ENCODE measurements around the gene PSMA7. TPM values are rescaled to one million over a fixed set of nuclear protein-coding genes. Genes with fewer than 3 reads are reported as not detected.
A peak's percentile ranks its signal among the peaks of the same experiment; 100 is the strongest.

PSMA7 gene
- total RNA-seq, 4 donors from 2014 or later: 154 to 241 (median 234) TPM

GRCh38 chr20:62104234-62104789 is 38.9 kb downstream of the PSMA7 start:
- TF ChIP-seq POLR2A (IDR thresholded peaks at IDR 0.05): no peak
- no peak for TF ChIP-seq EP300 (IDR thresholded peaks at IDR 0.05; ENCODE audit: low read depth)
- TF ChIP-seq POLR2AphosphoS5 (IDR thresholded peaks at IDR 0.05): no peak
- TF ChIP-seq CTCF (IDR thresholded peaks at IDR 0.05): no peak
- WGBS, 2 donors (ENCODE audit: low coverage in 1 of 2): 46% methylated on average over 15 of the region's 15 CpGs; no CpG with 5 or more reads in 1 of the 2 donors
- peaks cover 22 to 31% of the 10 kb centered on the region in 2 donors for H3K9me3 ChIP-seq

GRCh38 chr20:62103508-62104233 is 39.5 kb downstream of the PSMA7 start:
- intact Hi-C loops (cut with DNase I; ENCODE audit: low total_unique reads) (no loop called here), in situ Hi-C loops (cut with MboI; ENCODE audit: low pct_ligation_motif_present in 1 of 4, low pct_unique_long_range_greater_than_20kb in 1 of 4, low sequenced_read_pairs in 3 of 4) (no loop called here)
- peaks cover 8% of the 10 kb centered on the region for H3K27me3 ChIP-seq
- peaks cover 0 to 13% (median 9%) of the 10 kb centered on the region in 4 donors for H3K4me1 ChIP-seq
- peaks cover 18 to 25% of the 10 kb centered on the region in 2 donors for H3K9me3 ChIP-seq
- no peak overlapping the region for H3K4me3 ChIP-seq
- no peak for DNase-seq
- no peak overlapping the region for H3K27ac ChIP-seq
- WGBS, 2 donors (ENCODE audit: low coverage in 1 of 2): 85% methylated on average over 21 of the region's 21 CpGs; no CpG with 5 or more reads in 1 of the 2 donors
- TF ChIP-seq EP300 (IDR thresholded peaks at IDR 0.05; ENCODE audit: low read depth): no peak
- TF ChIP-seq CTCF (IDR thresholded peaks at IDR 0.05): no peak
- no peak for TF ChIP-seq POLR2A (IDR thresholded peaks at IDR 0.05)
- no peak for TF ChIP-seq POLR2AphosphoS5 (IDR thresholded peaks at IDR 0.05)
- H3K36me3 ChIP-seq: no peaks in the 10 kb centered on the region

More at GRCh38 chr20:62104234-62104789, 38.9 kb downstream of the PSMA7 start:
- intact Hi-C loops (cut with DNase I; ENCODE audit: low total_unique reads): no loop called here
- Histone ChIP-seq H3K27me3 (peaks cover 8% of the 10 kb centered on the region), H3K4me3 (no peak overlapping the region), H3K36me3 (no peaks in the 10 kb centered on the region), H3K27ac (peak overlapping the region in 1 of 4 donors; percentile 34), H3K4me1 (peaks cover 0 to 13% (median 9%) of the 10 kb centered on the region in 4 donors)
- DNase-seq: no peak
- in situ Hi-C loops (cut with MboI; ENCODE audit: low pct_ligation_motif_present in 1 of 4, low pct_unique_long_range_greater_than_20kb in 1 of 4, low sequenced_read_pairs in 3 of 4): no loop called here

- no peak for DNase-seq
- peaks cover 0 to 13% (median 9%) of the 10 kb centered on the region in 4 donors for H3K4me1 ChIP-seq
- in situ Hi-C loops (cut with MboI; ENCODE audit: low pct_ligation_motif_present in 1 of 4, low pct_unique_long_range_greater_than_20kb in 1 of 4, low sequenced_read_pairs in 3 of 4): no loop called here
- no peak overlapping the region for H3K27ac ChIP-seq
- intact Hi-C loops (cut with DNase I; ENCODE audit: low total_unique reads): no loop called here
- TF ChIP-seq CTCF (IDR thresholded peaks at IDR 0.05) (no peak), POLR2AphosphoS5 (IDR thresholded peaks at IDR 0.05) (no peak), EP300 (IDR thresholded peaks at IDR 0.05; ENCODE audit: low read depth) (no peak), POLR2A (IDR thresholded peaks at IDR 0.05) (no peak)
- 89 to 90% methylated on average over 3 to 4 of the region's 4 CpGs for WGBS, 2 donors (ENCODE audit: low coverage in 1 of 2)
- peaks cover 8% of the 10 kb centered on the region for H3K27me3 ChIP-seq
- H3K36me3 ChIP-seq: no peaks in the 10 kb centered on the region
- H3K9me3 ChIP-seq: peaks cover 0 to 5% of the 10 kb centered on the region in 2 donors
- H3K4me3 ChIP-seq: no peak overlapping the region
Observed at GRCh38 chr20:62101078-62101477, 42.1 kb downstream of the PSMA7 start.

- DNase-seq: no peak
- Histone ChIP-seq H3K9me3 (peaks cover 0 to 5% of the 10 kb centered on the region in 2 donors), H3K27me3 (peaks cover 8% of the 10 kb centered on the region), H3K36me3 (no peaks in the 10 kb centered on the region), H3K4me1 (no peaks in the 10 kb centered on the region), H3K4me3 (no peak overlapping the region), H3K27ac (no peak overlapping the region)
- 84% methylated on average over 14 of the region's 16 CpGs; no CpG with 5 or more reads in 1 of the 2 donors for WGBS, 2 donors (ENCODE audit: low coverage in 1 of 2)
- TF ChIP-seq EP300 (IDR thresholded peaks at IDR 0.05; ENCODE audit: low read depth) (no peak), POLR2AphosphoS5 (IDR thresholded peaks at IDR 0.05) (no peak), POLR2A (IDR thresholded peaks at IDR 0.05) (no peak), CTCF (IDR thresholded peaks at IDR 0.05) (no peak)
- in situ Hi-C loops (cut with MboI; ENCODE audit: low pct_ligation_motif_present in 1 of 4, low pct_unique_long_range_greater_than_20kb in 1 of 4, low sequenced_read_pairs in 3 of 4) (no loop called here), intact Hi-C loops (cut with DNase I; ENCODE audit: low total_unique reads) (no loop called here)
Observed at GRCh38 chr20:62097881-62098407, 45.2 kb downstream of the PSMA7 start.

Data from transverse colon (tissue), 4 donors.